ENCODE results near the gene ARHGEF12. TPM values are rescaled to one million over a fixed set of nuclear protein-coding genes. Genes with fewer than 3 reads are reported as not detected.
A peak's percentile ranks its signal among the peaks of the same experiment; 100 is the strongest.

The ARHGEF12 gene
- total and polyA plus RNA-seq, 7 donors: 18.6 to 129 (median 80.5) TPM

DNA sequence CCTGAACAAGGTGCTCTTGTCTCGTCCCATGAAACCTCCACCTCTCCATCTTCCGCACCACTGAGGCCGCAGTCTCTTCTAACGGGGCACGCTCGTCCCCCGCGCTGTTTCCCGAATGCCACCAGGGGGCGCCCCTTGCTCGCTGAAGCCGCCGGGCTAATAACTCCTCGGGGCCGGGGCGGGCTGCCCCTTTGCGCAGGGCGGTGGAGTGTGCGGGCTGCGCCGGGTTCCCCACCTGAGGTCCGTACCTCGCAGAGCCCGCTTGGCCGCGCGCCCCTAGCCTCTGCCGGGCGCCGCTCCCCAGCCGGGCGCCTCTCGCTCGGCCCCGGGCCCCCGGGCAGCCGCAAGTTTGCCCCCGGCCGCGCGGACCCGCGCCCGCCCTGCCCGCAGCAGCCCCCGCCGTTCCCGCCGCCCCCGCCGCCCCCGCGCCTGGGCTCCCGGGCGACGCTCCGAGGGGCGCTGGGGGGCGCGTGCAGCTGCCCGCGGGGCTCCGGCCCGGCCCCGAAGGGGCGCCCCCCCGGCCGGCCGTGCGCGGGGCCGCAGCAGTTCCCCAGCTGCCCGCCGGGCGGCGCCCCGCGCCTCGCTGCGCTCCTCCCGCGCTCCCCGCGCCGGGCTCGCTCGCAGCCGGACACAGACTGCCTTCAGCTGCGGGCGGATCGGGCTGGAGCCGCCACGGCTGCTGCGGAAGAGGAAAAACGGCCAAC is 175.1 kb downstream of the ARHGEF12 start, which contains the start of gene GRIK4:
GRIK4 (plus strand) TSS at position 633 of the 704 bp plus-strand sequence. CDS start 148,571 bp downstream, outside the sequence.
- intact Hi-C loops (cut with DNase I): loop anchor here (1.0 to 2.0 kb wide), 5 partner anchors 174 to 684 kb away; no protein-coding TSS in a partner anchor
- no peaks in the 10 kb centered on the region for H3K9me3 ChIP-seq
- 1% methylated on average over 95 of the region's 95 CpGs for WGBS, 2 donors
- TF ChIP-seq POLR2A (IDR thresholded peaks at IDR 0.05) (no peak), POLR2AphosphoS5 (IDR thresholded peaks at IDR 0.05) (peak in 1 of 4 donors; percentile 16)
- TF ChIP-seq, protein P1, sequence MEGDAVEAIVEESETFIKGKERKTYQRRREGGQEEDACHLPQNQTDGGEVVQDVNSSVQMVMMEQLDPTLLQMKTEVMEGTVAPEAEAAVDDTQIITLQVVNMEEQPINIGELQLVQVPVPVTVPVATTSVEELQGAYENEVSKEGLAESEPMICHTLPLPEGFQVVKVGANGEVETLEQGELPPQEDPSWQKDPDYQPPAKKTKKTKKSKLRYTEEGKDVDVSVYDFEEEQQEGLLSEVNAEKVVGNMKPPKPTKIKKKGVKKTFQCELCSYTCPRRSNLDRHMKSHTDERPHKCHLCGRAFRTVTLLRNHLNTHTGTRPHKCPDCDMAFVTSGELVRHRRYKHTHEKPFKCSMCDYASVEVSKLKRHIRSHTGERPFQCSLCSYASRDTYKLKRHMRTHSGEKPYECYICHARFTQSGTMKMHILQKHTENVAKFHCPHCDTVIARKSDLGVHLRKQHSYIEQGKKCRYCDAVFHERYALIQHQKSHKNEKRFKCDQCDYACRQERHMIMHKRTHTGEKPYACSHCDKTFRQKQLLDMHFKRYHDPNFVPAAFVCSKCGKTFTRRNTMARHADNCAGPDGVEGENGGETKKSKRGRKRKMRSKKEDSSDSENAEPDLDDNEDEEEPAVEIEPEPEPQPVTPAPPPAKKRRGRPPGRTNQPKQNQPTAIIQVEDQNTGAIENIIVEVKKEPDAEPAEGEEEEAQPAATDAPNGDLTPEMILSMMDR (IDR thresholded peaks at IDR 0.05): peak; percentile 73 to 88 (median 86)
- DNase-seq: peak; percentile 91
- no peaks in the 10 kb centered on the region for H3K36me3 ChIP-seq
- H3K4me3 ChIP-seq: peak within 1 kb of the TSS in 3 of 4 donors; percentile 44 to 55 (median 55)
- peaks cover 4 to 12% (median 8%) of the 10 kb centered on the region in 3 donors for H3K27me3 ChIP-seq
- no peak within 1 kb of the TSS for H3K27ac ChIP-seq
- peaks cover 0 to 7% (median 5%) of the 10 kb centered on the region in 4 donors for H3K4me1 ChIP-seq

DNA sequence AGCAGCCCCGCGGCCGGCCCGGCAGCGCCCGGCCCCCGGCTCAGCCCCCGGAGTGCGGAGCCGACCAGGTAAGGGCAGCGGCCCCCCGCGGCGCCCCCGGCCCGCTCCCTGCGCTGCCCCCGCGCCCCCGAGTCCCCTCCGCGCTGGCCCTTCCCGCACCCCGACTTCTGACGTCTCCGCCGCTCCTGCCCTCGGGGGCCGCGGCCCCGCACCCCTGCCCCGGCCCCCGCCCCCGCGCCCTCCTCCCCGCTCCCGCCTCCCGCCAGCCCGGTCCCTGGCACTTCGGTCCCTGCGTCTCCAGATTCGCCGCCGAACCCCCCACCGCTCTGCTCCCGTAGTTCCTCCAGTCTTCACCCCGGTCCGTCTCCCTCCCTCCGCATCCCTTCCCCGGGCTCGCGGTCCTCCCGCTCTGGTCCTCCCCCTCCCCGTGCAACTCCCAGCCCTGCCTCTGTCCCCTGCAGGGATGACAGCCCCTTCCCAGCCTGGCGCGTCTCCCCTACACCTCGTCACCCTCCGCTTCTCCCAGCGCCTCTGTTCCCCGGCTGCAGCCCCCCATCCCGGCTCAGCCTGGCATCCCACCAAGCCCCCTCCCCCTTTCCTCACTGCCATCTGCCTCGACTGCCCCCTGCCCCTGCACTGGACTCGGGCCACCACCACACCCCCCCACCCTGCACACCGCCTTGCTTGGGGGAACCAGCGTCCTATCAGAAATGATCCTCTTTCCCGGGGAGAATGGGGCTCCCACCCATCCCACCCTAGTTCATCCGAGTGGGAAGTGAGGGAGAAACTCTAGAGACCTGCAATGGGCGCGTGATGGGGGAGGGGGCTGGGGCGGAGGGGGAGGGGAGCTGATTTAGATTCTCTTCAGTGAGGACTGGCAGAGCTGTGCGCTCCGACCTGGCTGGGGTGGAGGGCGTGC is 175.9 kb downstream of the ARHGEF12 start:
- 8 to 9% methylated on average over 73 of the region's 73 CpGs for WGBS, 2 donors
- TF ChIP-seq POLR2A (IDR thresholded peaks at IDR 0.05) (no peak), EP300 (IDR thresholded peaks at IDR 0.05) (no peak), POLR2AphosphoS5 (IDR thresholded peaks at IDR 0.05) (no peak)
- TF ChIP-seq, protein P1 (IDR thresholded peaks at IDR 0.05): no peak
- intact Hi-C loops (cut with DNase I): loop anchor here (1.0 to 2.0 kb wide), 5 partner anchors 173 to 683 kb away; no protein-coding TSS in a partner anchor
- Histone ChIP-seq H3K4me1 (peaks cover 0 to 7% (median 5%) of the 10 kb centered on the region in 4 donors), H3K36me3 (no peaks in the 10 kb centered on the region), H3K27ac (no peak overlapping the region), H3K9me3 (no peaks in the 10 kb centered on the region), H3K4me3 (peak overlapping the region in 3 of 4 donors; percentile 44 to 55 (median 44)), H3K27me3 (peaks cover 4 to 12% (median 10%) of the 10 kb centered on the region in 3 donors)
- no peak for DNase-seq

DNA sequence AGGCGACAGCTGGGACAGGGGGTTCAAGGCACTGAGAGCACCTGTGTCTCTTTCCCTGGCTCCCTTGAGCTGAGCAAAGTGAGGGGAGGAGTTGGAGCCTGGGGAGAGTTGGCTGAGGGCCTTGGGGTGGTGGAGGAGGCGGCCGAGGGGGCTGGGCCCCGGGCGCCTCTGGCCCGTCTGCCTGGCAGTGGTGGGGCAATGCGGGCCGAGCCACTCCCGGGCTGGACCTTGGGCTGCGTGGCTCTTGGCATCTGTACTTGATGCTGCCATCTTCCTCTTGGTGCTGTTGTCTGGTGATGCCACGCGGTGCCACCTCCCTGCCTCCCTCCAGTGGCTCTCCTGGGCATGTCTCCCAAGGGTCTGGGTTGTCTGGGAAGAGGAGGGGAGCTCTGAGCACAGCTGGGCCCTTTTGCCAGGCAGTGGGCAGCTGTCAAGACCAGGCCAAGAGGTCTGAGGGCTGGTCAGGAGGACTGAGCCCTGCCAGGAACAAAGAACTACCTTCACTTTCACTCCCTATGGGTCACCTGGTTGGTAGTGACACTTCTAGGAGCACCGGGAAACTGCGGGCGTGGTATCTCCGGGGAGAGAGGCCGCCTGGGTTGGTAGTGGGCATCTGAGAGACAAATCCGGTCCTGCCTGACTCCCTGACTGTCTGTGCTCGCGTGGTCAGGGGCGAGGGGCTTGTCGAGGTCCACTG is 176.7 kb downstream of the ARHGEF12 start:
- H3K4me3 ChIP-seq: no peak overlapping the region
- no peak for DNase-seq
- peaks cover 0 to 7% (median 5%) of the 10 kb centered on the region in 4 donors for H3K4me1 ChIP-seq
- intact Hi-C loops (cut with DNase I): no loop called here
- WGBS, 2 donors: 39 to 73% methylated on average over 22 of the region's 22 CpGs
- H3K27me3 ChIP-seq: peaks cover 4 to 14% (median 12%) of the 10 kb centered on the region in 3 donors
- TF ChIP-seq EP300 (IDR thresholded peaks at IDR 0.05) (no peak), POLR2AphosphoS5 (IDR thresholded peaks at IDR 0.05) (no peak), POLR2A (IDR thresholded peaks at IDR 0.05) (no peak)
- TF ChIP-seq, protein P1 (IDR thresholded peaks at IDR 0.05): no peak
- no peaks in the 10 kb centered on the region for H3K36me3 ChIP-seq
- H3K27ac ChIP-seq: no peak overlapping the region
- H3K9me3 ChIP-seq: no peaks in the 10 kb centered on the region

Data from sigmoid colon (tissue), 7 donors.